ENCODE measurements around the gene TTC7B. TPM values are rescaled to one million over a fixed set of nuclear protein-coding genes. Genes with fewer than 3 reads are reported as not detected.
A peak's percentile ranks its signal among the peaks of the same experiment; 100 is the strongest.

Gene TTC7B
- total RNA-seq, 1 experiment from 2014 or later = 70.6 TPM

DNA sequence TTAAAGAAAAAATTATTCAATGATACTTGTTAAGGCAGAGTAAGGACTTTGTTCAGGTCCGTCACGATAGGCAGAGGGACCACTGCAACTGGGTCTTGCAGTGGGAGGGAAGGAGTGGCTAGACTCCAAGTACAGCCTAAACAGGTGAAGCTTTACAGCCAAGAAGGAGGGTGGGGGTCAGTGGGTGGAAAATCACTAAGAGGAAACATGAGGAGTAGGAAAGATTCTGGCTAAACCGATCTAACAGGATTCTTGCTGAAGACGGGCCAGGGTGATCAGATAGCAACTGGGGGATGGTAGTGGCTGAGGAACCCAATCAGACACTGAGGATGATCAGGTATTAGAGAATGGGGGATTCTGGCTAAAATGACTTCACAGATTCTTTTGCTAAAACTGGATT, 100.2 kb downstream of the TTC7B start:
- peak; percentile 43; the same call in 1 of the 2 replicates for TF ChIP-seq SP1 (IDR thresholded peaks at IDR 0.05; ENCODE audit: low read depth)
- TF ChIP-seq, protein P1, sequence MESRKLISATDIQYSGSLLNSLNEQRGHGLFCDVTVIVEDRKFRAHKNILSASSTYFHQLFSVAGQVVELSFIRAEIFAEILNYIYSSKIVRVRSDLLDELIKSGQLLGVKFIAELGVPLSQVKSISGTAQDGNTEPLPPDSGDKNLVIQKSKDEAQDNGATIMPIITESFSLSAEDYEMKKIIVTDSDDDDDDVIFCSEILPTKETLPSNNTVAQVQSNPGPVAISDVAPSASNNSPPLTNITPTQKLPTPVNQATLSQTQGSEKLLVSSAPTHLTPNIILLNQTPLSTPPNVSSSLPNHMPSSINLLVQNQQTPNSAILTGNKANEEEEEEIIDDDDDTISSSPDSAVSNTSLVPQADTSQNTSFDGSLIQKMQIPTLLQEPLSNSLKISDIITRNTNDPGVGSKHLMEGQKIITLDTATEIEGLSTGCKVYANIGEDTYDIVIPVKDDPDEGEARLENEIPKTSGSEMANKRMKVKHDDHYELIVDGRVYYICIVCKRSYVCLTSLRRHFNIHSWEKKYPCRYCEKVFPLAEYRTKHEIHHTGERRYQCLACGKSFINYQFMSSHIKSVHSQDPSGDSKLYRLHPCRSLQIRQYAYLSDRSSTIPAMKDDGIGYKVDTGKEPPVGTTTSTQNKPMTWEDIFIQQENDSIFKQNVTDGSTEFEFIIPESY (IDR thresholded peaks at IDR 0.05; ENCODE audit: extremely low read depth, insufficient replicate concordance, low read length) = no peak
- H3K79me2 ChIP-seq (ENCODE audit: insufficient read depth, low read length) = no peaks in the 10 kb centered on the region
- no peak overlapping the region for H3K27ac ChIP-seq (ENCODE audit: low read depth, low read length)
- no peak overlapping the region for H2AFZ ChIP-seq (ENCODE audit: low read depth, low read length, poor library complexity, severe bottlenecking)
- H3K4me3 ChIP-seq (replicated peaks in 1 of 2; ENCODE audit: low read depth in 1 of 2, low read length in 2 of 2) = no peak overlapping the region
- no peaks in the 10 kb centered on the region for H4K20me1 ChIP-seq (ENCODE audit: insufficient read depth)
- intact Hi-C loops (cut with micrococcal nuclease) = no loop called here
- CTCF ChIA-PET = no interaction called here
- H3K4me2 ChIP-seq (ENCODE audit: low read length) = no peak overlapping the region
- POLR2A ChIA-PET = no interaction called here
- H3K9ac ChIP-seq (ENCODE audit: low read length) = no peak overlapping the region
- H3K9me2 ChIP-seq (ENCODE audit: insufficient read depth) = no peaks in the 10 kb centered on the region
- DNase-seq (ENCODE audit: low read depth, low spot score) (no peak), ATAC-seq (no peak)
- H3K36me3 ChIP-seq (ENCODE audit: control insufficient read depth in 1 of 2, insufficient read depth in 2 of 2, low read length in 2 of 2) = no peaks in the 10 kb centered on the region
- no peaks in the 10 kb centered on the region for H3K9me3 ChIP-seq (ENCODE audit: control insufficient read depth in 1 of 2, insufficient read depth in 1 of 2, low read depth in 1 of 2, low read length in 2 of 2)
- RAD21 ChIA-PET (ENCODE audit: low non-redundant PET in 1 of 2, low total read pairs in 2 of 2, uncharacterized antibody in 2 of 2, unreplicated experiment in 2 of 2) = no interaction called here
- no TSS peak for BruUV-seq (replicated peaks)
- H3K27me3 ChIP-seq (ENCODE audit: insufficient read depth, low read length) = no peaks in the 10 kb centered on the region
- H3K4me1 ChIP-seq (ENCODE audit: control insufficient read depth in 1 of 2, insufficient read depth in 2 of 2, low read length in 2 of 2) = peaks cover 6 to 20% of the 10 kb centered on the region in 2 experiments; a peak in 2 of 4 replicates

DNA sequence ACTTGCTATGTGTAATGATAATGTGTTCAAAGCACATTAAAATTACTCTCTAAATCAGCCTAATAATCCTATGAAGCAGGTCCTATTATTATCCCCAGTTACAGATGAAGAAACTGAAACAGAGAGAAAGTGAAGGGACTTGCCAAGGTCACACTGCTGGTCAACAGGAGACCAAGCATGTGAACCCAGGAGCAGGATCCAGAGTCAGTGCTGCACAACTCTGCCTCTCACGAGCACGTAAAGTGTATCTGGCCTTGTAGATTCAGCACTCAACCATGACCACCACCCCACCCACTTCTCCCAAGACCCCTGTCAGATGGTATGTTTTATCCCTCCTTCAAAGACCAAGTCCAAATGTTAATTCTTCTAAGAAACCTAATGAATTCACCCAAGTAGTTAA, 100.7 kb downstream of the TTC7B start:
- no peak overlapping the region for H3K27ac ChIP-seq (ENCODE audit: low read depth, low read length)
- H3K9me2 ChIP-seq (ENCODE audit: insufficient read depth) = no peaks in the 10 kb centered on the region
- H3K4me3 ChIP-seq (replicated peaks in 1 of 2; ENCODE audit: low read depth in 1 of 2, low read length in 2 of 2) = no peak overlapping the region
- no peaks in the 10 kb centered on the region for H3K9me3 ChIP-seq (ENCODE audit: control insufficient read depth in 1 of 2, insufficient read depth in 1 of 2, low read depth in 1 of 2, low read length in 2 of 2)
- DNase-seq (ENCODE audit: low read depth, low spot score) = no peak
- no peak overlapping the region for H3K9ac ChIP-seq (ENCODE audit: low read length)
- ChIA-PET RAD21 (ENCODE audit: low non-redundant PET in 1 of 2, low total read pairs in 2 of 2, uncharacterized antibody in 2 of 2, unreplicated experiment in 2 of 2) (no interaction called here), POLR2A (no interaction called here), CTCF (no interaction called here)
- H3K4me2 ChIP-seq (ENCODE audit: low read length) = no peak overlapping the region
- H3K36me3 ChIP-seq (ENCODE audit: control insufficient read depth in 1 of 2, insufficient read depth in 2 of 2, low read length in 2 of 2) = no peaks in the 10 kb centered on the region
- no TSS peak for BruUV-seq (replicated peaks)
- intact Hi-C loops (cut with micrococcal nuclease) = no loop called here
- no peak for ATAC-seq
- no peaks in the 10 kb centered on the region for H4K20me1 ChIP-seq (ENCODE audit: insufficient read depth)
- TF ChIP-seq, protein P2, sequence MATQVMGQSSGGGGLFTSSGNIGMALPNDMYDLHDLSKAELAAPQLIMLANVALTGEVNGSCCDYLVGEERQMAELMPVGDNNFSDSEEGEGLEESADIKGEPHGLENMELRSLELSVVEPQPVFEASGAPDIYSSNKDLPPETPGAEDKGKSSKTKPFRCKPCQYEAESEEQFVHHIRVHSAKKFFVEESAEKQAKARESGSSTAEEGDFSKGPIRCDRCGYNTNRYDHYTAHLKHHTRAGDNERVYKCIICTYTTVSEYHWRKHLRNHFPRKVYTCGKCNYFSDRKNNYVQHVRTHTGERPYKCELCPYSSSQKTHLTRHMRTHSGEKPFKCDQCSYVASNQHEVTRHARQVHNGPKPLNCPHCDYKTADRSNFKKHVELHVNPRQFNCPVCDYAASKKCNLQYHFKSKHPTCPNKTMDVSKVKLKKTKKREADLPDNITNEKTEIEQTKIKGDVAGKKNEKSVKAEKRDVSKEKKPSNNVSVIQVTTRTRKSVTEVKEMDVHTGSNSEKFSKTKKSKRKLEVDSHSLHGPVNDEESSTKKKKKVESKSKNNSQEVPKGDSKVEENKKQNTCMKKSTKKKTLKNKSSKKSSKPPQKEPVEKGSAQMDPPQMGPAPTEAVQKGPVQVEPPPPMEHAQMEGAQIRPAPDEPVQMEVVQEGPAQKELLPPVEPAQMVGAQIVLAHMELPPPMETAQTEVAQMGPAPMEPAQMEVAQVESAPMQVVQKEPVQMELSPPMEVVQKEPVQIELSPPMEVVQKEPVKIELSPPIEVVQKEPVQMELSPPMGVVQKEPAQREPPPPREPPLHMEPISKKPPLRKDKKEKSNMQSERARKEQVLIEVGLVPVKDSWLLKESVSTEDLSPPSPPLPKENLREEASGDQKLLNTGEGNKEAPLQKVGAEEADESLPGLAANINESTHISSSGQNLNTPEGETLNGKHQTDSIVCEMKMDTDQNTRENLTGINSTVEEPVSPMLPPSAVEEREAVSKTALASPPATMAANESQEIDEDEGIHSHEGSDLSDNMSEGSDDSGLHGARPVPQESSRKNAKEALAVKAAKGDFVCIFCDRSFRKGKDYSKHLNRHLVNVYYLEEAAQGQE (IDR thresholded peaks at IDR 0.05; ENCODE audit: low read depth) = no peak
- no peak for TF ChIP-seq JUND (IDR thresholded peaks at IDR 0.05)
- TF ChIP-seq, protein P3, sequence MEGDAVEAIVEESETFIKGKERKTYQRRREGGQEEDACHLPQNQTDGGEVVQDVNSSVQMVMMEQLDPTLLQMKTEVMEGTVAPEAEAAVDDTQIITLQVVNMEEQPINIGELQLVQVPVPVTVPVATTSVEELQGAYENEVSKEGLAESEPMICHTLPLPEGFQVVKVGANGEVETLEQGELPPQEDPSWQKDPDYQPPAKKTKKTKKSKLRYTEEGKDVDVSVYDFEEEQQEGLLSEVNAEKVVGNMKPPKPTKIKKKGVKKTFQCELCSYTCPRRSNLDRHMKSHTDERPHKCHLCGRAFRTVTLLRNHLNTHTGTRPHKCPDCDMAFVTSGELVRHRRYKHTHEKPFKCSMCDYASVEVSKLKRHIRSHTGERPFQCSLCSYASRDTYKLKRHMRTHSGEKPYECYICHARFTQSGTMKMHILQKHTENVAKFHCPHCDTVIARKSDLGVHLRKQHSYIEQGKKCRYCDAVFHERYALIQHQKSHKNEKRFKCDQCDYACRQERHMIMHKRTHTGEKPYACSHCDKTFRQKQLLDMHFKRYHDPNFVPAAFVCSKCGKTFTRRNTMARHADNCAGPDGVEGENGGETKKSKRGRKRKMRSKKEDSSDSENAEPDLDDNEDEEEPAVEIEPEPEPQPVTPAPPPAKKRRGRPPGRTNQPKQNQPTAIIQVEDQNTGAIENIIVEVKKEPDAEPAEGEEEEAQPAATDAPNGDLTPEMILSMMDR (IDR thresholded peaks at IDR 0.05 in 2 of 3, conservative IDR thresholded peaks at IDR 0.05 in 1 of 3; ENCODE audit: borderline replicate concordance in 1 of 3, insufficient read depth in 1 of 3, low read depth in 2 of 3, low read length in 2 of 3) = no peak
- no peak for TF ChIP-seq TCF7L2 (IDR thresholded peaks at IDR 0.05; ENCODE audit: borderline replicate concordance, extremely low read depth, insufficient read depth, insufficient read length)
- no peak for TF ChIP-seq FOSL1 (IDR thresholded peaks at IDR 0.05; ENCODE audit: low read depth)
- H3K27me3 ChIP-seq (ENCODE audit: insufficient read depth, low read length) = no peaks in the 10 kb centered on the region
- peaks cover 6 to 16% of the 10 kb centered on the region in 2 experiments; a peak in 2 of 4 replicates for H3K4me1 ChIP-seq (ENCODE audit: control insufficient read depth in 1 of 2, insufficient read depth in 2 of 2, low read length in 2 of 2)
- no peak overlapping the region for H2AFZ ChIP-seq (ENCODE audit: low read depth, low read length, poor library complexity, severe bottlenecking)
- H3K79me2 ChIP-seq (ENCODE audit: insufficient read depth, low read length) = no peaks in the 10 kb centered on the region
